Measurements from ENCODE around the gene ANAPC15. TPM values are rescaled to one million over a fixed set of nuclear protein-coding genes. Genes with fewer than 3 reads are reported as not detected.
"Not testable (repeated sequence)": the region's sequence is repeated elsewhere in the genome, so short reads cannot be mapped to it uniquely, and the experiment has no call there.

The ANAPC15 gene
- 31.7 and 31.8 TPM in 2 replicates for total RNA-seq

- Histone ChIP-seq H3K4me3 (ENCODE audit: low read depth, low read length) (peak within 1 kb of the TSS; percentile 55), H3K36me3 (ENCODE audit: control insufficient read depth, insufficient read depth, low read length) (no peaks in the 10 kb centered on the region), H3K27me3 (ENCODE audit: control insufficient read depth, insufficient read depth, low read length) (no peaks in the 10 kb centered on the region)
- no peak for TF ChIP-seq CTCF (IDR thresholded peaks at IDR 0.05; ENCODE audit: insufficient read depth, low read length, poor library complexity, severe bottlenecking)
- peak; percentile 99 for DNase-seq (ENCODE audit: low read depth)
Observed at GRCh38 chr11:72112143-72112977, at the start of gene ANAPC15. Gene ANAPC15, minus strand, starts transcription at chr11:72112695. Its CDS starts 1,419 bp downstream, at chr11:72111276.

GRCh38 chr11:72160319-72160718, 47.8 kb upstream of the ANAPC15 start:
- Histone ChIP-seq H3K27me3 (ENCODE audit: control insufficient read depth, insufficient read depth, low read length) (peaks cover 3% of the 10 kb centered on the region), H3K36me3 (ENCODE audit: control insufficient read depth, insufficient read depth, low read length) (no peaks in the 10 kb centered on the region), H3K4me3 (ENCODE audit: low read depth, low read length) (no peak overlapping the region)
- DNase-seq (ENCODE audit: low read depth), result no peak
- no peak for TF ChIP-seq CTCF (IDR thresholded peaks at IDR 0.05; ENCODE audit: insufficient read depth, low read length, poor library complexity, severe bottlenecking)

- no peak for TF ChIP-seq CTCF (IDR thresholded peaks at IDR 0.05; ENCODE audit: insufficient read depth, low read length, poor library complexity, severe bottlenecking)
- no peak for DNase-seq (ENCODE audit: low read depth)
- Histone ChIP-seq H3K27me3 (ENCODE audit: control insufficient read depth, insufficient read depth, low read length) (no peaks in the 10 kb centered on the region), H3K4me3 (ENCODE audit: low read depth, low read length) (no peak overlapping the region), H3K36me3 (ENCODE audit: control insufficient read depth, insufficient read depth, low read length) (no peaks in the 10 kb centered on the region)
Observed at GRCh38 chr11:72157131-72157530, 44.6 kb upstream of the ANAPC15 start.

GRCh38 chr11:72155751-72156150, 43.3 kb upstream of the ANAPC15 start:
- Histone ChIP-seq H3K36me3 (ENCODE audit: control insufficient read depth, insufficient read depth, low read length) (no peaks in the 10 kb centered on the region), H3K4me3 (ENCODE audit: low read depth, low read length) (no peak overlapping the region), H3K27me3 (ENCODE audit: control insufficient read depth, insufficient read depth, low read length) (no peaks in the 10 kb centered on the region)
- TF ChIP-seq CTCF (IDR thresholded peaks at IDR 0.05; ENCODE audit: insufficient read depth, low read length, poor library complexity, severe bottlenecking), result no peak
- no peak for DNase-seq (ENCODE audit: low read depth)

- DNase-seq (ENCODE audit: low read depth), result no peak
- Histone ChIP-seq H3K4me3 (ENCODE audit: low read depth, low read length) (no peak overlapping the region), H3K36me3 (ENCODE audit: control insufficient read depth, insufficient read depth, low read length) (no peaks in the 10 kb centered on the region), H3K27me3 (ENCODE audit: control insufficient read depth, insufficient read depth, low read length) (no peaks in the 10 kb centered on the region)
- no peak for TF ChIP-seq CTCF (IDR thresholded peaks at IDR 0.05; ENCODE audit: insufficient read depth, low read length, poor library complexity, severe bottlenecking)
Observed at GRCh38 chr11:72154816-72155215, 42.3 kb upstream of the ANAPC15 start.

- not testable (repeated sequence) for H3K36me3 ChIP-seq (ENCODE audit: control insufficient read depth, insufficient read depth, low read length); H3K27me3 ChIP-seq (ENCODE audit: control insufficient read depth, insufficient read depth, low read length); H3K4me3 ChIP-seq (ENCODE audit: low read depth, low read length); DNase-seq (ENCODE audit: low read depth)
Observed at GRCh38 chr11:72153874-72154273, 41.4 kb upstream of the ANAPC15 start.
